GM12864 (cell line): Measurements from ENCODE around the gene C14orf119.

ENCODE experiments used
- DNase-seq: peaks from one replicate; pipeline ENCODE4 v3.0.0-alpha.2; 2011; ENCODE audit warnings: low read depth
- H3K4me3 ChIP-seq: 2 replicates; pipeline ENCODE4 v1.5.1; 2011; ENCODE audit warnings: mild to moderate bottlenecking, low read depth, low read length, control low read depth
- CTCF ChIP-seq: IDR thresholded peaks from 2 replicates; pipeline ENCODE4 v1.5.1; 2011; ENCODE audit warnings: low read depth, mild to moderate bottlenecking, moderate library complexity, low read length, control low read depth, inconsistent platforms; ENCODE audit errors: missing control alignments

Gene C14orf119

GRCh38 chr14:23077962-23078361, 17.3 kb upstream of the C14orf119 start:
- no peak for TF ChIP-seq CTCF
- H3K4me3 ChIP-seq: no peak overlapping the region
- DNase-seq: no peak

GRCh38 chr14:23078692-23079116, 16.6 kb upstream of the C14orf119 start:
- no peak for TF ChIP-seq CTCF
- no peak overlapping the region for H3K4me3 ChIP-seq
- DNase-seq: no peak

- DNase-seq: no peak
- TF ChIP-seq CTCF: no peak
- H3K4me3 ChIP-seq: no peak overlapping the region
Measured at GRCh38 chr14:23079716-23080115, 15.6 kb upstream of the C14orf119 start.

- no peak overlapping the region for H3K4me3 ChIP-seq
- TF ChIP-seq CTCF: no peak
- DNase-seq: no peak
Measured at GRCh38 chr14:23080474-23080873, 14.8 kb upstream of the C14orf119 start.

- H3K4me3 ChIP-seq: no peak overlapping the region
- no peak for DNase-seq
- no peak for TF ChIP-seq CTCF
Measured at GRCh38 chr14:23085458-23085857, 9.8 kb upstream of the C14orf119 start.

GRCh38 chr14:23086565-23086964, 8.7 kb upstream of the C14orf119 start:
- TF ChIP-seq CTCF: no peak
- DNase-seq: no peak
- H3K4me3 ChIP-seq: no peak overlapping the region

GRCh38 chr14:23089498-23090253, 5.6 kb upstream of the C14orf119 start:
- DNase-seq: no peak
- no peak overlapping the region for H3K4me3 ChIP-seq
- no peak for TF ChIP-seq CTCF
